KOPT-K1 (cell line): ENCODE data around the gene ANKH.

ENCODE experiments used
- H3K27ac ChIP-seq: fragments of 200-600 bp; sonication (generic); 2 replicates; pipeline ENCODE4 v1.5.1; 2016; ENCODE audit warnings: antibody characterized with exemption, mild to moderate bottlenecking, low read depth, low read length; ENCODE audit not compliant: poor library complexity, severe bottlenecking
- H3K36me3 ChIP-seq: fragments of 200-600 bp; sonication (generic); 2 replicates; pipeline ENCODE4 v1.5.1; 2017; ENCODE audit warnings: antibody characterized with exemption, mild to moderate bottlenecking, low read length, moderate library complexity; ENCODE audit not compliant: insufficient read depth
- H3K9me3 ChIP-seq: fragments of 200-600 bp; sonication (generic); 2 replicates; pipeline ENCODE4 v1.5.1; 2017; ENCODE audit warnings: antibody characterized with exemption, low read length, mild to moderate bottlenecking; ENCODE audit not compliant: insufficient read depth, poor library complexity, severe bottlenecking

Gene ANKH

DNA sequence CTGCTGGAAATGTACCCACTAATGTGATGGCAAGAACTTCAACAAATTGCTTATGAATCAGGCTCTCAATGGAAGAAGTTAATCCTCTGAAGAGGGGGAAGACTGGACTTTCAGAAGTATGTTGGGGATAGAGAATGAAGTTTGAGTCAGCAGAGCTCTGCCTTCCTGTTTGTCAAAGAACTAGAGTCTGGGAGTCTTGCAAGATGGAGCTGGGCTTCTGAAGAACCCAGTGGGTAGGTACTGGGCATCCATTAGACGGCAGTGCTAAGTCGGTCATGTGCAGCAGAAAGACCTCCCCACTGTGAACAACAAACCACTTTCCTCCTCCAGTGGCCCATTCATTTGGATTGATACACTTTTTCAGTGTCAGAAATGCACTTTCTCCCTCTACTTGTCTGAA, 172.4 kb downstream of the ANKH start:
- Histone ChIP-seq H3K27ac (no peak overlapping the region), H3K9me3 (no peaks in the 10 kb centered on the region), H3K36me3 (peaks cover 96% of the 10 kb centered on the region)

DNA sequence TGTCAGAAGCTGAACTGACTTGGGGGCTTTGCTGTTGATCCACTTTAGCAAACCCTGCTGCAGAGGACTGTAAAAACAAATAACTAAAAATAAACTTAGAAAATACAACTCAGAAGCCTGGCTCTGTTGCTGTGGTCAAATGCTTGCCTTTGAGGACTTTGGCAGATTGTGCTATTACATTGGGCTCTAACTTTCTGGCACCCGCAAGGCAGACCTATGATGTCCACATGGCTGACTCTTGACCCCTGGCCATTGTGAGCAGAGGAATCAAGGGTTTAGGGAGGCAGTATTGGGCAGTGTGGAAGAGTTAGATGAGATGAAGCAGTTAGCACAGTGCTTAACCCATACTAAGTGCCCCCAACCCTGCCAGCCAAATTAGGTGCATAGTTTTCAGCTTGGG, 173.1 kb downstream of the ANKH start:
- Histone ChIP-seq H3K27ac (no peak overlapping the region), H3K36me3 (peaks cover 99% of the 10 kb centered on the region), H3K9me3 (no peaks in the 10 kb centered on the region)

DNA sequence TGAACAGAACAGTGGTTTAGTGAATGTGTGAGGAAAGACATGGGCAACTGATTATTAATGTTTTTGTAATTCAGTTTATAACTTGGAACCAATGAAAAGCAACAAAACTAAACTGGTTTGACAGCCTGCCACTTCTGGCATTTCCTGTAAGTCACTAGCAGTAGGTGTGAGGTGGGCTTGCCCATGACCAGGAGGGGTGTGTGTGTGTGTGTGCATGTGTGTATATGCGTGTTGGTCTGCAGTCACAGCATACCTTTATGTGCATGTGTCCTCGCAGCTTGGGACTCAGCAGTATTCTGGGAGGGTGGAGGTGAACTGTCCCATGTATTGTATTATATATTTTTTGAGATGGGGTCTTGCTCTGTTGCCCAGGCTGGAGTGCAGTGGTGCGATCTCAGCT, 174.7 kb downstream of the ANKH start:
- no peaks in the 10 kb centered on the region for H3K9me3 ChIP-seq
- H3K36me3 ChIP-seq: peaks cover 99% of the 10 kb centered on the region
- H3K27ac ChIP-seq: no peak overlapping the region

- peaks cover 99% of the 10 kb centered on the region for H3K36me3 ChIP-seq
- no peaks in the 10 kb centered on the region for H3K9me3 ChIP-seq
- no peak overlapping the region for H3K27ac ChIP-seq
These were observed 175.5 kb downstream of the ANKH start for GRCh38 chr5:14696057-14696456.

DNA sequence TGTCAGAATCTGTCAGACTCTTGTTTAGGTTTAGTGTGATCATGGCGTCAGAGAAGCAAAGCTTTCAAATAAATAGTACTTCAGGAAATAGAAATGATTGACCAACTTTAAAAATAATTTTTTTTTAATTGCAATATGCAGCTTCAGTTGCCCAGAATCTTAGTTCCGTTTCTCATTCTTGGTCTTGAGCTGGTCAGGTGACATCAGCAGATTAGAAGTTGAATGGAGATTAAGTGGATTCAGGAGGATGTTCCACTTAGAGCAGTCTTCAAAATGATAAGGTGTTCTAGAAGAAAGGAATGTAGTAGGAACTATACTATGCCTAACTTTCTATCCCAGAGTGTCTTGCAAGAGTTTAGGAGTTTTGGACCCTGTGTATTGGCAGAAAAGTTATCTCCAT, 176.4 kb downstream of the ANKH start:
- Histone ChIP-seq H3K9me3 (peaks cover 2% of the 10 kb centered on the region), H3K36me3 (peaks cover 100% of the 10 kb centered on the region)

GRCh38 chr5:14693070-14693469, 178.5 kb downstream of the ANKH start:
- Histone ChIP-seq H3K9me3 (peaks cover 4% of the 10 kb centered on the region), H3K36me3 (peaks cover 100% of the 10 kb centered on the region), H3K27ac (no peak overlapping the region)

More for the DNA sequence above, 176.4 kb downstream of the ANKH start:
- H3K27ac ChIP-seq: no peak overlapping the region

- H3K36me3 ChIP-seq: peaks cover 95% of the 10 kb centered on the region
- H3K27ac ChIP-seq: no peak overlapping the region
- H3K9me3 ChIP-seq: peaks cover 4% of the 10 kb centered on the region
These were observed 184.4 kb downstream of the ANKH start for GRCh38 chr5:14687023-14687665.

- Histone ChIP-seq H3K27ac (no peak overlapping the region), H3K36me3 (peaks cover 95% of the 10 kb centered on the region), H3K9me3 (peaks cover 4% of the 10 kb centered on the region)
These were observed 185.1 kb downstream of the ANKH start for GRCh38 chr5:14686517-14686916.

GRCh38 chr5:14685757-14686156, 185.8 kb downstream of the ANKH start:
- H3K36me3 ChIP-seq: peaks cover 95% of the 10 kb centered on the region
- H3K9me3 ChIP-seq: peaks cover 4% of the 10 kb centered on the region
- H3K27ac ChIP-seq: no peak overlapping the region

DNA sequence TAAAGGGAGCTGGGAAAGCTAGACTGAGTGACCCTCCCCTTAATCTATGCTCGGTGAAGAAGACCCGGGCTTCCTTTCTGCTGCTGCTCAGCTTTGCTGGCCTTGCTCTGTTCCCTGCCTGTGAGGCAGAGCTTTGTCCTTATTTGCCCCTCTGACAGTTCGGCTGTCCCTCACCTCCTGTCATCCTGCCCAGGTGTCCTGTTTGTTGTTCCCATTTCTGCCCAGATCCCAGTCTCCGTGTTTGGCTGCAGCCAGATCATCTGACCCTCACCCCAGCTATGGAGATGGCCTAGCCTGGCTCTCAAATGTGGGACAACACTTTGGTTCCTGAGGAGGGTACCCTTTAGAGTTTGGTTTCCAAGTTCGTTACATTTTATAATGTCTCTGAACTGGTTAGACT, 186.8 kb downstream of the ANKH start:
- H3K27ac ChIP-seq: no peak overlapping the region
- H3K36me3 ChIP-seq: peaks cover 95% of the 10 kb centered on the region

DNA sequence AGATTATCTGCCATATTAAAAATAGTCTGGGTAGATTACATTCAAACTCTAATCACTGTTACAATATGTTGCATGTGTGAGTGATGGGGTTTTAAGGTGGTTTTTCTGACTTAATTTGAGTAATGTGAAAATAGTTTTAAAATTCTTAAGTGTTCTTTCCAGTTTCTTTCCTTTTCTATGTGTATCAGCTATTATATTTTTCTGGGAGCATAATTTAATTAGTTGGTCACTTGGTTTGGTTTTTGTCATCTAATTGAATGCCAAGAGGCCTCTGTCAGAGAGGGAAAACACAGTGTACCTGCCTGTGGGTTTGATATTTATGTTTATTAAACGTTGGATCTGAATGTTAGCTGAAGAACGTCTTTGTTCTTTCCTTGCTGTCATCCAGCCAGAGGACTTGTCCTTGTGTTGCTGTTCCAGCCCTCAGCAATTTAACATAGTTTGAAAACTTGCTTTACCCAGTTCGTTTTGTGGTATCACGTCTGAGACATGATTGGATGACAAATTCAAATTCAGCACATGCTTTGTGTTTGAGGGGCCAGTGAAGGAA, 187.6 kb downstream of the ANKH start:
- H3K27ac ChIP-seq: no peak overlapping the region
- no peaks in the 10 kb centered on the region for H3K9me3 ChIP-seq
- peaks cover 95% of the 10 kb centered on the region for H3K36me3 ChIP-seq

More for the DNA sequence above, 186.8 kb downstream of the ANKH start:
- no peaks in the 10 kb centered on the region for H3K9me3 ChIP-seq

GRCh38 chr5:14681236-14681752, 190.3 kb downstream of the ANKH start:
- Histone ChIP-seq H3K9me3 (no peaks in the 10 kb centered on the region), H3K27ac (no peak overlapping the region), H3K36me3 (peaks cover 91% of the 10 kb centered on the region)

GRCh38 chr5:14679595-14679994, 192.0 kb downstream of the ANKH start:
- Histone ChIP-seq H3K27ac (no peak overlapping the region), H3K9me3 (no peaks in the 10 kb centered on the region), H3K36me3 (peaks cover 79% of the 10 kb centered on the region)

DNA sequence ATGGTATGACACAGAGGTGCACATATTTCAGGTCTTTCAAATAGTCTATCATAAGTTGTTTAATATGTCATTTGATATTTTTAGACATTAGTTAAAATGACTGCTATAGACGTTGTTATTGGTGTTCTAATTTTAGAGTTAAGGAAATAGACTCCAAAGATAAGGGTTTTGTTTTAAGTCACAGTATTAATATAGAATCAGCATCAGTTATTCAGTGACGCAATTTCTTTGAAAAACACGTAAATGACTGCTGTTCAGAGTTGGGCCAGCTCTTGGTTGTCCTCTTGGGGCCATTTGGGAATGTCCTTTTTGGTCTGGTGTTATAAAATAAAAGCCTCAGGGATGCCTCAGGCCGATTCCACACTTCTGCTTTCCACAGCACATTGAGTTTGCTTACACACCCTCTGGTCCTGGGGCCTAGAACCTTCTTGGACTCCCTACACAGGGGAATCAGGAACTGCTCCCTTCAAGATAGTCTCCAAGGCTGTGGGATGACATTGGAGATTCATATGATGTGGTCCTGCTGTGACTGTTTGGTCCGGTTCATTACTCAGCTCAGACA, 192.7 kb downstream of the ANKH start:
- peaks cover 78% of the 10 kb centered on the region for H3K36me3 ChIP-seq

GRCh38 chr5:14676320-14676719, 195.3 kb downstream of the ANKH start:
- peaks cover 54% of the 10 kb centered on the region for H3K36me3 ChIP-seq
- H3K9me3 ChIP-seq: no peaks in the 10 kb centered on the region
- H3K27ac ChIP-seq: peak overlapping the region; percentile 53

More for the DNA sequence above, 192.7 kb downstream of the ANKH start:
- Histone ChIP-seq H3K9me3 (no peaks in the 10 kb centered on the region), H3K27ac (no peak overlapping the region)
